ENCODE results near the gene SEMA5A.

SEMA5A gene

GRCh38 chr5:9483243-9483642 lies 62.6 kb downstream of the SEMA5A start:
- no peak overlapping the region for H3K4me3 ChIP-seq (ENCODE audit: low read depth, low read length)
- no peak for DNase-seq (ENCODE audit: low read depth, low spot score)
- no peak for TF ChIP-seq CTCF (IDR thresholded peaks at IDR 0.05; ENCODE audit: low read depth, low read length)
- in situ Hi-C loops (cut with HindIII; ENCODE audit: low sequenced_read_pairs): no loop called here

GRCh38 chr5:9482381-9482780 lies 63.5 kb downstream of the SEMA5A start:
- TF ChIP-seq CTCF (IDR thresholded peaks at IDR 0.05; ENCODE audit: low read depth, low read length): no peak
- in situ Hi-C loops (cut with HindIII; ENCODE audit: low sequenced_read_pairs): no loop called here

GRCh38 chr5:9480499-9480898 lies 65.4 kb downstream of the SEMA5A start:
- in situ Hi-C loops (cut with HindIII; ENCODE audit: low sequenced_read_pairs): no loop called here
- no peak for TF ChIP-seq CTCF (IDR thresholded peaks at IDR 0.05; ENCODE audit: low read depth, low read length)
- H3K4me3 ChIP-seq (ENCODE audit: low read depth, low read length): no peak overlapping the region
- no peak for DNase-seq (ENCODE audit: low read depth, low spot score)

More at GRCh38 chr5:9482381-9482780, 63.5 kb downstream of the SEMA5A start:
- H3K4me3 ChIP-seq (ENCODE audit: low read depth, low read length): no peak overlapping the region
- no peak for DNase-seq (ENCODE audit: low read depth, low spot score)

GRCh38 chr5:9479990-9480389 lies 65.9 kb downstream of the SEMA5A start:
- in situ Hi-C loops (cut with HindIII; ENCODE audit: low sequenced_read_pairs): no loop called here
- H3K4me3 ChIP-seq (ENCODE audit: low read depth, low read length): no peak overlapping the region
- DNase-seq (ENCODE audit: low read depth, low spot score): no peak
- no peak for TF ChIP-seq CTCF (IDR thresholded peaks at IDR 0.05; ENCODE audit: low read depth, low read length)

GRCh38 chr5:9479361-9479760 lies 66.5 kb downstream of the SEMA5A start:
- no peak for TF ChIP-seq CTCF (IDR thresholded peaks at IDR 0.05; ENCODE audit: low read depth, low read length)
- no peak overlapping the region for H3K4me3 ChIP-seq (ENCODE audit: low read depth, low read length)
- peak; percentile 36 for DNase-seq (ENCODE audit: low read depth, low spot score)
- in situ Hi-C loops (cut with HindIII; ENCODE audit: low sequenced_read_pairs): no loop called here

- in situ Hi-C loops (cut with HindIII; ENCODE audit: low sequenced_read_pairs): no loop called here
- TF ChIP-seq CTCF (IDR thresholded peaks at IDR 0.05; ENCODE audit: low read depth, low read length): no peak
- DNase-seq (ENCODE audit: low read depth, low spot score): no peak
- H3K4me3 ChIP-seq (ENCODE audit: low read depth, low read length): no peak overlapping the region
Measured at GRCh38 chr5:9477537-9477936, 68.3 kb downstream of the SEMA5A start.
